Right hindlimb (tissue), 1 donor: ENCODE measurements around the gene SGTB.
"Not testable (repeated sequence)": the region's sequence is repeated elsewhere in the genome, so short reads cannot be mapped to it uniquely, and the experiment has no call there.

Experiments used
- DNase-seq: peaks from one replicate; pipeline ENCODE4 v3.0.0-alpha.2; 2018

The SGTB gene

GRCh38 chr5:65663804-65664521 is 57.9 kb downstream of the SGTB start:
- DNase-seq: no peak

DNA sequence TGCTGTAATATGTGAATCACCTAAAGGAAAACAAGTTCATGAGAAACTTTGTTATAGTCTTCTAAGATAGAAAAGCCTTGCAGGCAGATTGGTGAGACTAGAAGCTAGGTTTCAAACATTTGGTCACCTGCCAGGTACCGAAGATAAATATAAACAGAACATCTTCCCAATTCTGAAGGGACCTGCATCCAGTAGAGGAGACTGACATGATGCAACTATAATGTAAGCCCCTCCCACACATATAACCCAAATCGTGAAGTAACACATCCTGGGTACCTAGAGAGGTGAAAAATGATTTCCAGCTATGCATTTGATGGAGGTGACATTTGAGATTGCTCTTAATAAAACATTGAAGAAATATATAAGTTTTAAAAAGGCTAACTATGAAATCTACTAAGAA is 67.2 kb downstream of the SGTB start:
- DNase-seq: no peak

GRCh38 chr5:65651144-65651543 is 70.8 kb downstream of the SGTB start:
- DNase-seq: no peak

DNA sequence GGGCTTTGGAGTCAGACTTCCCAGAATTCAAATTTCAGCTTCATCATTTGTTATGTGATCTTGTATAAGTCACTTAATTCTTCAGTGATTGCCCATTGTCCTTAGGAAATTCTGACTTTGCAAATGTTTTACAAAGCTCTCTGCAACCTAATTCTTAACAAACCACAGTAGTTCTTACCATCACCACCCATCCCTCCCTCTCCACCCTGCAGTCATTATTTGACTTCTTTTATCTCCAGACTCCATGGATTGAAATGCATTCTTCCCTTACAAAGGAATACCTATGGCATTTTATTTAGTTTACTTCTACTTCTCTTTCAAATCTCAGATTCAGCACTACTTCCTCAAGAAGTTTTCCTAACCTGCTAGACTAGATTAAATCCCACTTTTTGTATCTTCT is 74.0 kb downstream of the SGTB start:
- DNase-seq: no peak

DNA sequence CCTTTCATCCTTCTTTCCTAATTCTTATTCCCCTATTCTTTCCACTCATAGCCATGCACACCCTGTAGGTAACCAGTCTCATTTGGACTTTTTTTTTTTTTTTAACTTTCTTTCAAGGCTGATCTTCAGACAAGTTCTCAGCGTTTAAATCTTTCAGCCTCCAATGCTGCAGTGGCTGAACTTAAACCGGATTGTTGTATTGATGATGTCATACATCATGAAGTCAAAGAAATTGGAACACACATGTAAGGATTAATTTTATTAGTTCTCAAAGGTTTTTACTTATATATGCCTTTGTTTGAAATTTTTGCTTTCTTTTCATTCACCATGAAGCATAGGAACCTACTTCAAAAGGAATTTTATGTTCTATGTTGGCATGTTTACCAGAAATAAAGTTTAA is 75.0 kb downstream of the SGTB start:
- DNase-seq: no peak

DNA sequence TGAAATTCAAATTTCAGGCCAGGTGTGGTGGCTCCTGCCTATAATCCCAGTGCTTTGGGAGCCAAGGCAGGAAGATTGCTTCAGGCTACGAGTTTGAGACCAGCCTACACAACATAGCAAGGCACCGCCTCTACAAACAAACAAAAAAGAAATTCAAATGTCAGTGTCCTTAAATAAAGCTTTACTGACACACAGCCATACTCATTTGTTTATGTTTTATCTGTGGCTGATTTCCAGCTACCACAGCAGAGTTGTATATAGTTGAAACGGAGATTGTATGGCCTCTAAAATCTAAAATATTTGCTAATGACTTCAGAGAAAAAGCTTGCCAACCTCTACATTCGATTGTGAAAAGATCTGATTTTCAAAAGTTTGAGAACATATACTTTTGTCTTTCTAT is 81.7 kb downstream of the SGTB start:
- DNase-seq: no peak

- DNase-seq: no peak
These were observed 90.9 kb downstream of the SGTB start for GRCh38 chr5:65630981-65631380.

DNA sequence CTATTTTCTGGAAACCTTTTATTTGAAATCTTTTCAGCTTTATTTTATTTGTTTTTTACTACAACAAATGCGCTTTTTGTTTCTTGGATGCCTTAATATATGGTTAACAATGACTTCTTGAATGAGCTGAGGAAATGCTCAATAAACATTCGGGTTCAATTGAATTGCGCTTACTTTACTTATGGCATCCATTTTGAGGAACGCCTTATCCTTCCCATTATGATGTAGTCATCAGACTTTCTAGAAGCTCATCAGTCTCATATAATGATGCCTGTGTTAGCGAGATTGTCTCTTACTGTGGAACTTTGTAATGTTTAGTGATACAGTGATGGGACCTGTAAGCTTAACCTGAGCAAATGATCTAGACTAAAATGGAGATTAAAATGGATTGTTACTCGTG is 96.2 kb downstream of the SGTB start:
- no peak for DNase-seq

DNA sequence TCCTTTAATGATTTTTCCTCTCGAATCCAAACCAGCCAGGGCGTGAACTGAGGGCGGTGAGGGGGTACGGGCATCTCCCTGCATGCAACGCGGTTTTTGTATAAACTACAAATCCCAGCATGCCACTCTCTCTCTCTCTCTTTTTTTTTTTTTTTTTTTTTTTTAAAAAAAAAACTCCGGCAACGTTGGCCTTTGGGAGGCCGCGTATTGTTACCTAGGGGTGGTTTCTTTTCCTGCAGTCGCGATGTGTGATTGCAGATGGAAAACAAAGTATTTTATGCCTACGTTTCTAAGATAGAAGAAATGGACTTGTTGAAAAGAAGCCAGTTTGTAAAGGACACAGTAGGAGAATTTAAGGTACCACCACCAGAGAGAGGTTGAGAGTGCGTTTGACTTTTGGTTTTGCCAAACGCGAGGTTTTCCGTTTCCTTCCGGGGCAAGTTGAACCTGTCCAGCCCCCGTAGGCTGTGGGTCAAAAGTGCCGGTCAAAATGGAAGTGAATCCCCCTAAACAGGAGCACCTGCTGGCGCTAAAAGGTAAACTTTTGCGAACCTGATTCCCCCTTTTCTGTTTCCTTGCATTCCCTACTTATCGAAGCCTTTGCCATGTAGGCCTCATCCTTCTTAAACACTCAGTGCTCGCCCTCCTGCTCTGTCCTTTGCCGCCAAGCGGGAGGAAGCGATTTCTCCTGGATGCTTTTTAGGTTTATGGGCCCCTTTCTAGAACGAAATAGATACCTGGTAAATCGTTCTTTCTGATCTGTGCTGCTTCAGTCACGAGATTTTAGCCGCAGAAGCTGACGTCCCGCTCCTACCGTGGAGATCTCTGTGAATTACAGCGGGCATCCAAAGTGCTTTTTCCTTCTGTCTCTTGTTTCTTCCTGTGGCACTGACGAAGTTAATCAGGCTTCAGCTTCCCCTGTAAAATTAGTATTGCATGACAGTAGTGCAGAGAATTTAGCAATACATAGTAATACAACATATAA is 97.0 kb downstream of the SGTB start, which contains the start of the genes SHLD3 and TRAPPC13:
Gene SHLD3, plus strand, starts transcription at position 457 of the 985 bp plus-strand sequence. CDS start 4,561 bp downstream, outside the sequence.
Gene TRAPPC13, plus strand, starts transcription at position 457 of the 985 bp plus-strand sequence. Its CDS starts 34 bp downstream, at position 491.
- peak; percentile 92 for DNase-seq

- peak; percentile 95 for DNase-seq
These were observed 97.8 kb downstream of the SGTB start, which contains the start of gene TRIM23 for GRCh38 chr5:65624025-65624570. Gene TRIM23, minus strand, starts transcription at chr5:65624333. Its CDS starts 59 bp downstream, at chr5:65624274.

DNA sequence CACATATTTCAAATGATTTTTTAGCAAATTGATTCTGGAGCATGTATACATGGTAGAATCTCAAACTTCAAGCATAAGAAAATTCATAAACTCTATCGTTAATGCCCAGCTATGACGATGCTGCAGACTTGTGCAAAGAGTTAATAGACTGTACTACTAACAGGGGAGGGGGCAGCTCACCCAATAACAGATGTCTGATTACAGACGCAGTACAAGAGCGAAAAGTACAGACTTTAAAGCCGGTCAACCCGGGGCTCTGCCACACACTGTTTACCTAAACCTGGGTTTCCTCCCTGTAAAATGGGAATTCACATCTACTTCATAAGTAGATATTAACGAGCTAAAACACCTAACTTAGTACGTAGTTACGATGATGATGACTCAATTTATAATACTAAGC is 98.4 kb downstream of the SGTB start:
- DNase-seq: no peak

DNA sequence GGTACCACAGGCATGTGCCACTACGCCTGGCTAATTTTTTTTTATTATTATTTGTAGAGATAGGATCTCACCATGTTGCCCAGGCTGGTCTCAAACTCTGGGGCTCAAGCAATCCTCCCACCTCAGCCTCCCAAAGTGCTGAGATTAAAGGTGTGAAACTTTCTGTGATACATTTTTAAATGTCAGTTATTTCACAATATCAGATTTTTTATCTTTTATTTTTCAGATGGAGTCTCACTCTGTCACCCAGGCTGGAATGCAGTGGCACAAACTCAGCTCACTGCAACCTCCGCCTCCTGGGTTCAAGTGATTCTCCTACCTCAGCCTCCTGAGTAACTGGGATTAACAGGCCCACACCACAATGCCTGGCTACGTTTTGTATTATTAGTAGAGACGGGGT is 99.9 kb downstream of the SGTB start:
- not testable (repeated sequence) for DNase-seq

GRCh38 chr5:65620021-65620420 is 101.9 kb downstream of the SGTB start:
- DNase-seq: no peak
